IMR-90 (cell line): Measurements from ENCODE around the gene SLC22A14. TPM values are rescaled to one million over a fixed set of nuclear protein-coding genes. Genes with fewer than 3 reads are reported as not detected.

Source experiments
- ATAC-seq: fragments of 200-7000 bp; cut with Tn5 transposase; 2 replicates; pipeline ENCODE4 v1.9.1; 2020; ENCODE audit warnings: low read depth, mild to moderate bottlenecking, moderate library complexity
- BruUV-seq: library from RNA; stranded (reverse); fragments of 400-500 nt; replicated peaks from 2 replicates; lab custom pipeline; 2021; lab: Mats Ljungman, UMichigan
- CTCF ChIA-PET: fragments of 300-600 bp; formaldehyde crosslinking; extraction: SDS; loops from one replicate; lab custom pipeline; 2021; ENCODE audit warnings: antibody characterized with exemption; lab: Yijun Ruan, JAX
- POLR2A ChIA-PET: fragments of 300-600 bp; sonication (Branson Sonifier 250); formaldehyde crosslinking; loops from one replicate; lab custom pipeline; 2022; ENCODE audit warnings: antibody characterized with exemption; ENCODE audit not compliant: unreplicated experiment; lab: Charles Lee
- DNase-seq: peaks from one replicate; pipeline ENCODE4 v3.0.0; 2013
- H2AFZ ChIP-seq: replicated peaks from 2 replicates; pipeline ENCODE3; 2013; ENCODE audit warnings: low read length, mild to moderate bottlenecking; ENCODE audit not compliant: poor library complexity
- H2AK5ac ChIP-seq: 2 replicates; pipeline ENCODE4 v1.6.1; 2013; ENCODE audit warnings: low read depth, low read length, inconsistent platforms
- H2AK9ac ChIP-seq: replicated peaks from 2 replicates; pipeline ENCODE3; 2013; ENCODE audit warnings: mild to moderate bottlenecking, low read depth, low read length, moderate library complexity; ENCODE audit not compliant: poor library complexity
- H2BK120ac ChIP-seq: 2 replicates; pipeline ENCODE4 v1.6.1; 2013; ENCODE audit warnings: low read depth, low read length, inconsistent platforms
- H2BK15ac ChIP-seq: 3 replicates; pipeline ENCODE4 v1.6.1; 2013; ENCODE audit warnings: low read depth, low read length, inconsistent platforms
- H2BK20ac ChIP-seq: 2 replicates; pipeline ENCODE4 v1.6.1; 2013; ENCODE audit warnings: low read depth, mild to moderate bottlenecking, inconsistent platforms, low read length, moderate library complexity
- H2BK5ac ChIP-seq: 2 replicates; pipeline ENCODE4 v1.6.1; 2013; ENCODE audit warnings: mild to moderate bottlenecking, low read depth, low read length, inconsistent platforms; ENCODE audit not compliant: poor library complexity, severe bottlenecking
- H3K14ac ChIP-seq: replicated peaks from 2 replicates; pipeline ENCODE4 v1.6.1; 2013; ENCODE audit warnings: low read depth, low read length, inconsistent platforms
- H3K18ac ChIP-seq: 2 replicates; pipeline ENCODE4 v1.6.1; 2013; ENCODE audit warnings: low read depth, low read length, control low read depth
- H3K23ac ChIP-seq: 2 replicates; pipeline ENCODE4 v1.6.1; 2013; ENCODE audit warnings: low read depth, low read length, inconsistent platforms
- H3K27ac ChIP-seq: 2 replicates; pipeline ENCODE4 v1.5.1; 2013; ENCODE audit warnings: mild to moderate bottlenecking, control low read depth, low read length; ENCODE audit not compliant: insufficient read depth
- H3K27me3 ChIP-seq: 2 replicates; pipeline ENCODE4 v1.6.1; 2013; ENCODE audit warnings: low read length; ENCODE audit not compliant: control insufficient read depth, insufficient read depth
- H3K36me3 ChIP-seq: 2 replicates; pipeline ENCODE4 v1.6.1; 2013; ENCODE audit warnings: low read length, mixed read lengths; ENCODE audit not compliant: control insufficient read depth, insufficient read depth
- H3K4ac ChIP-seq: 2 replicates; pipeline ENCODE4 v1.6.1; 2013; ENCODE audit warnings: low read depth, low read length, inconsistent platforms
- H3K4me1 ChIP-seq: 2 replicates; pipeline ENCODE4 v1.6.1; 2013; ENCODE audit warnings: low read length, mixed read lengths; ENCODE audit not compliant: control insufficient read depth, insufficient read depth
- H3K4me2 ChIP-seq: 2 replicates; pipeline ENCODE4 v1.6.1; 2013; ENCODE audit warnings: low read depth, mild to moderate bottlenecking, control low read depth, low read length, moderate library complexity
- H3K4me3 ChIP-seq: 2 replicates; pipeline ENCODE4 v1.5.1; 2013; ENCODE audit warnings: low read depth, mild to moderate bottlenecking, control low read depth, low read length, moderate library complexity; ENCODE audit not compliant: insufficient read depth
- H3K56ac ChIP-seq: 2 replicates; pipeline ENCODE4 v1.6.1; 2013; ENCODE audit warnings: low read length, inconsistent platforms; ENCODE audit not compliant: insufficient read depth; ENCODE audit errors: extremely low read depth
- H3K79me1 ChIP-seq, 2 experiments: 2 replicates each; pipeline ENCODE4 v1.6.1; 2013; ENCODE audit warnings: low read length in 2 of 2, inconsistent platforms in 1 of 2, low read depth in 1 of 2
- H3K9ac ChIP-seq: 2 replicates; pipeline ENCODE4 v1.6.1; 2013; ENCODE audit warnings: low read depth, low read length, control low read depth
- H3K9me1 ChIP-seq: 2 replicates; pipeline ENCODE4 v1.6.1; 2013; ENCODE audit warnings: low read length, inconsistent platforms; ENCODE audit not compliant: insufficient read depth
- H3K9me3 ChIP-seq: 2 replicates; pipeline ENCODE4 v1.6.1; 2013; ENCODE audit warnings: low read length; ENCODE audit not compliant: control insufficient read depth, insufficient read depth
- H4K20me1 ChIP-seq: 2 replicates; pipeline ENCODE4 v1.6.1; 2013; ENCODE audit warnings: low read length, inconsistent platforms; ENCODE audit not compliant: insufficient read depth
- H4K5ac ChIP-seq: 2 replicates; pipeline ENCODE4 v1.6.1; 2013; ENCODE audit warnings: mild to moderate bottlenecking, low read depth, low read length, control low read depth
- H4K8ac ChIP-seq, 2 experiments: 2 replicates each; pipeline ENCODE4 v1.6.1; 2013; ENCODE audit warnings: low read depth in 2 of 2, low read length in 2 of 2, control low read depth in 1 of 2, inconsistent platforms in 1 of 2
- H4K91ac ChIP-seq: 2 replicates; pipeline ENCODE4 v1.6.1; 2013; ENCODE audit warnings: low read depth, low read length, inconsistent platforms; ENCODE audit not compliant: insufficient read depth
- CHD1 ChIP-seq: IDR thresholded peaks from 2 replicates; pipeline ENCODE4 v1.6.1; 2012; ENCODE audit warnings: low read depth, low read length, improper control_type of control experiment
- FOS ChIP-seq: fragments of 150-350 bp; IDR thresholded peaks from 2 replicates; pipeline ENCODE4 v1.6.1; 2016; ENCODE audit warnings: low read depth, low read length
- MAZ ChIP-seq: IDR thresholded peaks from 2 replicates; pipeline ENCODE4 v1.6.1; 2012; ENCODE audit warnings: low read depth, mild to moderate bottlenecking, low read length, improper control_type of control experiment, moderate library complexity, borderline replicate concordance
- RAD21 ChIP-seq: IDR thresholded peaks from 2 replicates; pipeline ENCODE4 v1.6.1; 2012; ENCODE audit warnings: low read length, improper control_type of control experiment
- RFX5 ChIP-seq: IDR thresholded peaks from 2 replicates; pipeline ENCODE4 v1.8.0; 2012; ENCODE audit warnings: low read depth, mild to moderate bottlenecking, low read length, moderate library complexity
- WGBS, 2 experiments: methylation state at CpG; one replicate each; pipeline versions ENCODE4 v1.1.5 to v1.1.7; 2013; ENCODE audit warnings: missing lambda C conversion rate in 2 of 2; ENCODE audit not compliant: insufficient read length in 1 of 2; ENCODE audit errors: extremely low coverage in 2 of 2; 5-methylcytosine and 5-hydroxymethylcytosine counted together
- dilution Hi-C: fragments of 300-500 bp; cut with HindIII; formaldehyde crosslinking; loops from one replicate; pipeline ENCODE4 v1.14.3; 2018; ENCODE audit warnings: low sequenced_read_pairs; ENCODE audit not compliant: unreplicated experiment
- in situ Hi-C: fragments of 300-500 bp; cut with MboI; formaldehyde crosslinking; loops from 3 replicates; pipeline ENCODE4 v1.14.3; 2019; ENCODE audit warnings: low sequenced_read_pairs, inconsistent platforms, mixed read lengths
- intact Hi-C: fragments of 100-400 bp; cut with micrococcal nuclease; formaldehyde crosslinking; loops from 2 replicates; pipeline ENCODE4 v1.10.0; 2022
- polyA plus RNA-seq, 3 experiments: library from polyadenylated mRNA; depleted of rRNA; stranded (reverse); fragments of >200 nt; gene quantifications; 2 replicates each; pipeline ENCODE4 v1.2.3, GENCODE V29; 2012; ENCODE audit warnings: low replicate concordance in 1 of 3
- total RNA-seq: library from RNA; depleted of rRNA; stranded (reverse); fragments of >200 nt; gene quantifications from 2 replicates; pipeline ENCODE4 v1.2.3, GENCODE V29; 2012

SLC22A14 gene
- total and polyA plus RNA-seq, 2 of the 4 experiments (the other 2 are of a cell fraction): under 0.01 to 0.07 TPM

GRCh38 chr3:38260474-38260873, 21.6 kb upstream of the SLC22A14 start:
- no peak overlapping the region for H2BK15ac ChIP-seq
- H3K14ac ChIP-seq: no peak overlapping the region
- CTCF ChIA-PET: no interaction called here
- H3K79me1 ChIP-seq: peaks cover 4 to 23% of the 10 kb centered on the region in 2 experiments; a peak in 3 of 4 replicates
- H2AFZ ChIP-seq: no peak overlapping the region
- H3K9me1 ChIP-seq: peaks cover 3% of the 10 kb centered on the region; the same call in 1 of the 2 replicates
- no peak overlapping the region for H3K4me3 ChIP-seq
- dilution Hi-C loops (no loop called here), in situ Hi-C loops (no loop called here), intact Hi-C loops (no loop called here)
- no peak overlapping the region for H4K91ac ChIP-seq
- H4K20me1 ChIP-seq: no peaks in the 10 kb centered on the region
- DNase-seq (no peak), ATAC-seq (no peak)
- H2BK120ac ChIP-seq: no peak overlapping the region
- H3K4me1 ChIP-seq: no peaks in the 10 kb centered on the region
- H4K5ac ChIP-seq: no peak overlapping the region
- H3K27me3 ChIP-seq: no peaks in the 10 kb centered on the region
- H3K9ac ChIP-seq: no peak overlapping the region
- H2BK20ac ChIP-seq: no peak overlapping the region
- no peak overlapping the region for H3K23ac ChIP-seq
- no peak overlapping the region for H3K4me2 ChIP-seq
- no CpG with 5 or more reads among the region's 2 CpGs for WGBS, 2 experiments
- no peak overlapping the region for H2BK5ac ChIP-seq
- H4K8ac ChIP-seq: no peak overlapping the region
- no peak overlapping the region for H3K4ac ChIP-seq
- H3K27ac ChIP-seq: no peak overlapping the region
- no peak for TF ChIP-seq MAZ
- no peak for TF ChIP-seq RFX5
- no peak for TF ChIP-seq RAD21
- no peak for TF ChIP-seq FOS
- TF ChIP-seq CHD1: no peak
- no peaks in the 10 kb centered on the region; the same call in 1 of the 2 replicates for H3K9me3 ChIP-seq
- no peak overlapping the region for H2AK9ac ChIP-seq
- H2AK5ac ChIP-seq: no peak overlapping the region
- POLR2A ChIA-PET: interaction anchor here (0.6 kb wide), 1 partner anchor 8 kb away, joined by 4 read pairs; no protein-coding TSS in a partner anchor
- no TSS peak for BruUV-seq
- H3K18ac ChIP-seq: no peak overlapping the region
- H3K56ac ChIP-seq: no peak overlapping the region
- H3K36me3 ChIP-seq: peaks cover 7% of the 10 kb centered on the region
